GM11168 (cell line): ENCODE measurements around the gene INSIG1.

Experiments used
- in situ Hi-C: fragments of 300-500 bp; cut with MboI; formaldehyde crosslinking; loops from one replicate; pipeline ENCODE4 v1.12.0; 2022; ENCODE audit warnings: low sequenced_read_pairs; ENCODE audit not compliant: unreplicated experiment

Gene INSIG1

GRCh38 chr7:155318245-155318644 is 20.6 kb downstream of the INSIG1 start:
- in situ Hi-C loops = no loop called here

- in situ Hi-C loops = no loop called here
Measured at GRCh38 chr7:155322530-155322929, 24.9 kb downstream of the INSIG1 start.

GRCh38 chr7:155323001-155323638 is 25.4 kb downstream of the INSIG1 start:
- in situ Hi-C loops = no loop called here

GRCh38 chr7:155324012-155324917 is 26.6 kb downstream of the INSIG1 start:
- in situ Hi-C loops = no loop called here

GRCh38 chr7:155324918-155325235 is 27.2 kb downstream of the INSIG1 start:
- in situ Hi-C loops = loop anchor here (25.0 kb wide), 1 partner anchor 413 kb away; no protein-coding TSS in a partner anchor

- in situ Hi-C loops = loop anchor here (25.0 kb wide), 1 partner anchor 414 kb away; no protein-coding TSS in a partner anchor
Measured at GRCh38 chr7:155326385-155326784, 28.7 kb downstream of the INSIG1 start.

GRCh38 chr7:155327590-155328320 is 30.1 kb downstream of the INSIG1 start:
- in situ Hi-C loops = loop anchor here (25.0 kb wide), 1 partner anchor 415 kb away; no protein-coding TSS in a partner anchor

- in situ Hi-C loops = loop anchor here (25.0 kb wide), 1 partner anchor 417 kb away; no protein-coding TSS in a partner anchor
Measured at GRCh38 chr7:155329225-155329624, 31.5 kb downstream of the INSIG1 start.

- in situ Hi-C loops = loop anchor here (25.0 kb wide), 1 partner anchor 419 kb away; no protein-coding TSS in a partner anchor
Measured at GRCh38 chr7:155331396-155331795, 33.7 kb downstream of the INSIG1 start.

- in situ Hi-C loops = loop anchor here (25.0 kb wide), 1 partner anchor 421 kb away; no protein-coding TSS in a partner anchor
Measured at GRCh38 chr7:155333346-155334234, 35.9 kb downstream of the INSIG1 start.

GRCh38 chr7:155336812-155337602 is 39.3 kb downstream of the INSIG1 start:
- in situ Hi-C loops = loop anchor here (25.0 kb wide), 1 partner anchor 425 kb away; no protein-coding TSS in a partner anchor

GRCh38 chr7:155337946-155338631 is 40.4 kb downstream of the INSIG1 start:
- in situ Hi-C loops = loop anchor here (25.0 kb wide), 1 partner anchor 426 kb away; no protein-coding TSS in a partner anchor

- in situ Hi-C loops = loop anchor here (25.0 kb wide), 1 partner anchor 426 kb away; no protein-coding TSS in a partner anchor
Measured at GRCh38 chr7:155338632-155339320, 41.1 kb downstream of the INSIG1 start.

- in situ Hi-C loops = loop anchor here (25.0 kb wide), 1 partner anchor 427 kb away; no protein-coding TSS in a partner anchor
Measured at GRCh38 chr7:155339474-155339873, 41.8 kb downstream of the INSIG1 start.

- in situ Hi-C loops = loop anchor here (10.0 to 25.0 kb wide), 2 partner anchors 155 to 428 kb away; no protein-coding TSS in a partner anchor
Measured at GRCh38 chr7:155340071-155340531, 42.4 kb downstream of the INSIG1 start.

- in situ Hi-C loops = loop anchor here (10.0 to 25.0 kb wide), 2 partner anchors 156 to 428 kb away; no protein-coding TSS in a partner anchor
Measured at GRCh38 chr7:155340721-155341120, 43.0 kb downstream of the INSIG1 start.

GRCh38 chr7:155341463-155341983 is 43.8 kb downstream of the INSIG1 start:
- in situ Hi-C loops = loop anchor here (10.0 to 25.0 kb wide), 2 partner anchors 157 to 429 kb away; no protein-coding TSS in a partner anchor
